PC-9 (cell line): Measurements from ENCODE around the gene KCNIP1. TPM values are rescaled to one million over a fixed set of nuclear protein-coding genes. Genes with fewer than 3 reads are reported as not detected.

Experiments
- BruUV-seq: library from RNA; stranded (reverse); fragments of 400-500 nt; replicated peaks from 2 replicates; lab custom pipeline; 2021; lab: Mats Ljungman, UMichigan
- CTCF ChIA-PET: fragments of 300-600 bp; sonication (Branson Sonifier 250); formaldehyde crosslinking; loops from one replicate; lab custom pipeline; 2022; ENCODE audit warnings: antibody characterized with exemption; lab: Charles Lee
- POLR2A ChIA-PET: fragments of 300-600 bp; sonication (Branson Sonifier 250); formaldehyde crosslinking; loops from one replicate; lab custom pipeline; 2022; ENCODE audit warnings: antibody characterized with exemption; ENCODE audit not compliant: unreplicated experiment; lab: Charles Lee
- DNase-seq, 2 experiments: peaks; one replicate each; pipeline versions ENCODE4 v3.0.0 to v3.0.0-alpha.2; 2015 to 2022; ENCODE audit warnings: mixed read lengths in 1 of 2
- H2AFZ ChIP-seq: fragments of 200-600 bp; sonication (generic); 2 replicates; pipeline ENCODE4 v1.8.1; 2017; ENCODE audit warnings: antibody characterized with exemption
- H3F3A ChIP-seq: fragments of 200-600 bp; sonication (generic); 2 replicates; pipeline ENCODE4 v1.8.1; 2017; ENCODE audit warnings: antibody characterized with exemption, mild to moderate bottlenecking, low read depth; ENCODE audit not compliant: insufficient read depth
- H3K27ac ChIP-seq: fragments of 200-600 bp; sonication (generic); 2 replicates; pipeline ENCODE4 v1.6.1; 2016; ENCODE audit warnings: mixed run types
- H3K27me3 ChIP-seq: fragments of 200-600 bp; sonication (generic); 2 replicates; pipeline ENCODE4 v1.6.1; 2016; ENCODE audit warnings: low read depth, mixed run types; ENCODE audit not compliant: insufficient read depth
- H3K36me3 ChIP-seq: fragments of 200-600 bp; sonication (generic); 2 replicates; pipeline ENCODE4 v1.6.1; 2016; ENCODE audit warnings: low read depth, mixed run types
- H3K4me1 ChIP-seq: fragments of 200-600 bp; sonication (generic); replicated peaks from 2 replicates; pipeline ENCODE4 v1.6.1; 2016; ENCODE audit warnings: mixed run types; ENCODE audit not compliant: insufficient read depth
- H3K4me2 ChIP-seq: fragments of 200-600 bp; sonication (generic); 2 replicates; pipeline ENCODE4 v1.6.1; 2017; ENCODE audit warnings: mixed run types
- H3K4me3 ChIP-seq: fragments of 200-600 bp; sonication (generic); 2 replicates; pipeline ENCODE4 v1.6.1; 2016; ENCODE audit warnings: mixed run types
- H3K79me2 ChIP-seq: fragments of 200-600 bp; sonication (generic); 2 replicates; pipeline ENCODE4 v1.6.1; 2017; ENCODE audit warnings: low read depth, mixed run types
- H3K9me2 ChIP-seq: fragments of 200-600 bp; sonication (generic); 2 replicates; pipeline ENCODE4 v1.8.1; 2017; ENCODE audit warnings: mild to moderate bottlenecking; ENCODE audit not compliant: insufficient read depth
- H3K9me3 ChIP-seq: fragments of 200-600 bp; sonication (generic); 2 replicates; pipeline ENCODE4 v1.8.1; 2016; ENCODE audit warnings: low read depth; ENCODE audit not compliant: insufficient read depth
- H4K20me1 ChIP-seq: fragments of 200-600 bp; sonication (generic); 2 replicates; pipeline ENCODE4 v1.8.1; 2017; ENCODE audit not compliant: insufficient read depth
- EZH2 ChIP-seq: fragments of 200-600 bp; sonication (generic); IDR thresholded peaks from 2 replicates; pipeline ENCODE4 v1.8.0; 2017; ENCODE audit warnings: antibody characterized with exemption, low read depth
- intact Hi-C: fragments of 100-400 bp; cut with micrococcal nuclease; formaldehyde crosslinking; loops from one replicate; pipeline ENCODE4 v1.10.0; 2022; ENCODE audit not compliant: unreplicated experiment
- total RNA-seq: library from RNA; stranded (reverse); gene quantifications from 2 replicates; pipeline ENCODE4 v1.2.3, GENCODE V29; 2021
- TF ChIP-seq, protein P1 (sequence below): fragments of 200-600 bp; sonication (generic); conservative IDR thresholded peaks from 2 replicates; pipeline ENCODE4 v1.6.1; 2017; ENCODE audit warnings: mixed run types, antibody characterized with exemption, mild to moderate bottlenecking, moderate library complexity

Gene KCNIP1
- total RNA-seq, 1 experiment from 2014 or later = not detected

- Histone ChIP-seq H3K4me2 (no peak overlapping the region), H2AFZ (no peak overlapping the region), H3K27ac (no peak overlapping the region), H3K36me3 (no peaks in the 10 kb centered on the region), H3K4me1 (peaks cover 10% of the 10 kb centered on the region), H3F3A (peaks cover 12% of the 10 kb centered on the region; the same call in 1 of the 2 replicates), H4K20me1 (no peaks in the 10 kb centered on the region), H3K9me3 (no peaks in the 10 kb centered on the region), H3K9me2 (no peaks in the 10 kb centered on the region), H3K79me2 (no peaks in the 10 kb centered on the region), H3K4me3 (no peak overlapping the region), H3K27me3 (no peaks in the 10 kb centered on the region)
- DNase-seq = peak in 1 of 2 experiments; percentile 20
- TF ChIP-seq, protein P1, sequence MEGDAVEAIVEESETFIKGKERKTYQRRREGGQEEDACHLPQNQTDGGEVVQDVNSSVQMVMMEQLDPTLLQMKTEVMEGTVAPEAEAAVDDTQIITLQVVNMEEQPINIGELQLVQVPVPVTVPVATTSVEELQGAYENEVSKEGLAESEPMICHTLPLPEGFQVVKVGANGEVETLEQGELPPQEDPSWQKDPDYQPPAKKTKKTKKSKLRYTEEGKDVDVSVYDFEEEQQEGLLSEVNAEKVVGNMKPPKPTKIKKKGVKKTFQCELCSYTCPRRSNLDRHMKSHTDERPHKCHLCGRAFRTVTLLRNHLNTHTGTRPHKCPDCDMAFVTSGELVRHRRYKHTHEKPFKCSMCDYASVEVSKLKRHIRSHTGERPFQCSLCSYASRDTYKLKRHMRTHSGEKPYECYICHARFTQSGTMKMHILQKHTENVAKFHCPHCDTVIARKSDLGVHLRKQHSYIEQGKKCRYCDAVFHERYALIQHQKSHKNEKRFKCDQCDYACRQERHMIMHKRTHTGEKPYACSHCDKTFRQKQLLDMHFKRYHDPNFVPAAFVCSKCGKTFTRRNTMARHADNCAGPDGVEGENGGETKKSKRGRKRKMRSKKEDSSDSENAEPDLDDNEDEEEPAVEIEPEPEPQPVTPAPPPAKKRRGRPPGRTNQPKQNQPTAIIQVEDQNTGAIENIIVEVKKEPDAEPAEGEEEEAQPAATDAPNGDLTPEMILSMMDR = no peak
- TF ChIP-seq EZH2 = no peak
- CTCF ChIA-PET = no interaction called here
- intact Hi-C loops = loop anchor here (5.0 to 10.0 kb wide), 3 partner anchors 527 to 1642 kb away; no protein-coding TSS in a partner anchor
- POLR2A ChIA-PET = no interaction called here
- no TSS peak for BruUV-seq
Measured at GRCh38 chr5:170629566-170630175, 125.9 kb downstream of the KCNIP1 start.

DNA sequence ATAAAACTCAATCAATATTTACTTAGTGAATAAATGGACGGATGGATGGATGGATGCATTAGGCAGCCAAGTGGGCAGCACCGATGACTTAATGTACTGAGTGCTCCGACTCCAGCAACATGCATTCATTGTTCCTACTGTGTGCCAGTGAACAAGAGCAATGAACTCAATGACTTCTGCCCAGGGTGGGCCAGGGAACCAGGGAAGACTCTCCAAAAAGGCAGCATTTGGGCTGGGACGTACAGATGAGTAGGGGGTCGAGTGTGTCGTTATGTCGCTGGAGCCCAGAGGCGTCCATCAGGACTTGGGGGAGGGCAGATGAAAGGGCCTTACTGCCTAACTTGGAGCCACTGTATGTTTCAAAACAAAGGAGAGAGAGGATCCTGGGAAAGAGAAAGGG, 126.4 kb downstream of the KCNIP1 start:
- Histone ChIP-seq H3F3A (peaks cover 12% of the 10 kb centered on the region; the same call in 1 of the 2 replicates), H3K36me3 (no peaks in the 10 kb centered on the region), H3K4me2 (no peak overlapping the region), H3K4me1 (peaks cover 11% of the 10 kb centered on the region), H3K9me3 (no peaks in the 10 kb centered on the region), H3K79me2 (no peaks in the 10 kb centered on the region), H2AFZ (no peak overlapping the region), H4K20me1 (no peaks in the 10 kb centered on the region), H3K9me2 (no peaks in the 10 kb centered on the region), H3K4me3 (no peak overlapping the region), H3K27me3 (no peaks in the 10 kb centered on the region), H3K27ac (no peak overlapping the region)
- intact Hi-C loops = loop anchor here (5.0 to 10.0 kb wide), 3 partner anchors 528 to 1643 kb away; no protein-coding TSS in a partner anchor
- peak in 1 of 2 experiments; percentile 3 for DNase-seq
- ChIA-PET POLR2A (no interaction called here), CTCF (no interaction called here)
- no peak for TF ChIP-seq EZH2
- TF ChIP-seq, protein P1 = no peak
- BruUV-seq = no TSS peak

DNA sequence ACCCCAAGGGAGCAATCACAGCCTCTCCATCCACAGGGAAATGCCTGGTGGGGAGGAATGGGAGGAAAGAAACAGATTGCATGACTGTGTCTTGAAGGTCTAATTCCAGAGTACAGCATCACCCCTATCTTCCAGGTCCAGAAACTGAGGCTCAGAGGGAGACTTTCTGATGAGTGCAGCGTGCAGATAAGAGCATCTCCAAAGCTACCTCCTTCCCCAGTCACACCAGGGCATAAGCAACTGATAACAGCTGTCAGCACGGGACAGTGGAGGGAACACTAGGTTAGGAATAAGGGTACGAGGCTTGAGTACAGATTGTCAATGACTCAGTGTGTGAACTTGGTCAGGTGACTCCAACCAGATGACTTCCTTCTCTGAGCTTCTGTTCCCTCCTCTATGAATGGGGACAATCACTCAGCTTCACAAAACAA, 126.9 kb downstream of the KCNIP1 start:
- POLR2A ChIA-PET = no interaction called here
- no peak overlapping the region for H3K4me2 ChIP-seq
- TF ChIP-seq, protein P1 = no peak
- no peaks in the 10 kb centered on the region for H3K36me3 ChIP-seq
- no TSS peak for BruUV-seq
- no peaks in the 10 kb centered on the region for H3K9me3 ChIP-seq
- DNase-seq = peak in 1 of 2 experiments; percentile 35
- H3K27ac ChIP-seq = no peak overlapping the region
- CTCF ChIA-PET = no interaction called here
- H4K20me1 ChIP-seq = no peaks in the 10 kb centered on the region
- no peak overlapping the region for H3K4me3 ChIP-seq
- no peak overlapping the region for H2AFZ ChIP-seq
- H3K27me3 ChIP-seq = no peaks in the 10 kb centered on the region
- H3K79me2 ChIP-seq = no peaks in the 10 kb centered on the region
- intact Hi-C loops = loop anchor here (5.0 to 10.0 kb wide), 3 partner anchors 528 to 1643 kb away; no protein-coding TSS in a partner anchor
- H3F3A ChIP-seq = peaks cover 12% of the 10 kb centered on the region; the same call in 1 of the 2 replicates
- no peaks in the 10 kb centered on the region for H3K9me2 ChIP-seq
- peaks cover 11% of the 10 kb centered on the region for H3K4me1 ChIP-seq
